SK-MEL-5 (cell line): ENCODE results near the gene RAB4A. TPM values are rescaled to one million over a fixed set of nuclear protein-coding genes. Genes with fewer than 3 reads are reported as not detected.
"Not testable (repeated sequence)": the region's sequence is repeated elsewhere in the genome, so short reads cannot be mapped to it uniquely, and the experiment has no call there.

Experiments
- DNase-seq: peaks from one replicate; pipeline ENCODE4 v3.0.0-alpha.2; 2016; ENCODE audit warnings: low read depth, low spot score
- in situ Hi-C: cut with HindIII; loops from 2 replicates; pipeline ENCODE4 v1.10.0; 2016; ENCODE audit warnings: low sequenced_read_pairs, high pct_unique_total_duplicates, low pct_unique_long_range_greater_than_20kb
- total RNA-seq: library from RNA; depleted of rRNA; stranded (reverse); fragments of >200 nt; shearing (Covaris generic); gene quantifications from 2 replicates; pipeline ENCODE4 v1.2.3, GENCODE V29; 2014

The RAB4A gene
- total RNA-seq, 1 experiment from 2014 or later, result 41.1 TPM

- in situ Hi-C loops, result no loop called here
- no peak for DNase-seq
Measured at GRCh38 chr1:229309684-229310083, 38.8 kb downstream of the RAB4A start.

DNA sequence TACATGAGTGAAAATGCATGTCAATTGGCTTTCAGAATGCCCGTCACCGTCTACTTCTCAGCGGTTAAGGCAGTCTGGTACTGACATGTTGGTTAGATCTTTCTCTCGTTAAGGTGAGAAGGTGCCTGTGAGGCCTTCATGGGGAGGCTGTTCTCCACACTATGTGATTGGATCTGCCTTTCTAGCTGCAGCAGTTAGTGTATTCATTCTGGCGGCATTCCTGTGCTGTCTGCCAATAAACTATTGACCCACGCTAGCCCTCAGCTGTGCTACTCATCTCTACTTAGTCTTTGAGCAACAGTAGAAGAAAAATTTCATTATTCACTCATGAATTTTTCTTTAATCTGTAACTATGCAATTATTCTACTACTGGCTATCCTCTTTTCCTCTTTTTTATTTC, 39.9 kb downstream of the RAB4A start:
- in situ Hi-C loops, result no loop called here
- DNase-seq, result no peak

DNA sequence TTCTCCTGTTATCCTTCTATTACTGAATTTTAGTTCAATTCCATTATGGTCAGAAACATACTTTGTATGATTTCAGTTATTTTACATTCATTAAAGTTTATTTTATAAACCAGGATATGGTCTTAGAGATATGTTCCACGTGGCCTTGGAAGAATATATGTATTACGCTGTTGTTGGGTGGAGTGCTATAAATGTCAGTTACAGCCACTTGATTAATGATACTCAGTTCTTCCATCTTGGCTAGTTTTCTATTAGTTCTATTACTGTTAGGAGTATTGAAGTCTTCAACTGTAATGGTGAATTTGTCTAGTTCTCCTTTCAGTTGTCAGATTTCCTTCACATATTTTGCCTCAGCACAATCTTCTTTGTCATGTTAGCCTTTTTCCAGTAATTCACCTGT, 45.3 kb downstream of the RAB4A start:
- in situ Hi-C loops, result no loop called here
- no peak for DNase-seq

DNA sequence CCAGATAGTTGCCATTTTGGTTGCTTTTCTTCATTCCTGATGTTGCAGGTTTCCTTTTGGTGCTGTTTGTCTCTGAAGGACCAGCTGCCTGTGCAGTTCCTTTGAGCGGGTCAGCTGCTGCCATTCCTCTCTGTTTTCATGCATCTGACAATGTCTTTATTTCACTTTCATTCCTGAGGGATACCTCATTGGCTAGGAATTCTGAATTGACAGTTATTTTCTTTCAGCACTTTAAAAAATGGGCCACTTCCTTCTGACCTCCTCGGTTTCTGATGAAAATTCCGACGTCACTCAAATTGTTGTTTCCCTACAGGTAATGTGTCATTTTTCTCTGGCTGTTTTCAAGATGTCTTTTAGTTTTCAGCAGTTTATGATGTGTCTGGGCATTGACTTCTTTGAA, 47.1 kb downstream of the RAB4A start:
- in situ Hi-C loops, result no loop called here
- no peak for DNase-seq

- in situ Hi-C loops, result no loop called here
- no peak for DNase-seq
Measured at GRCh38 chr1:229319487-229319886, 48.6 kb downstream of the RAB4A start.

DNA sequence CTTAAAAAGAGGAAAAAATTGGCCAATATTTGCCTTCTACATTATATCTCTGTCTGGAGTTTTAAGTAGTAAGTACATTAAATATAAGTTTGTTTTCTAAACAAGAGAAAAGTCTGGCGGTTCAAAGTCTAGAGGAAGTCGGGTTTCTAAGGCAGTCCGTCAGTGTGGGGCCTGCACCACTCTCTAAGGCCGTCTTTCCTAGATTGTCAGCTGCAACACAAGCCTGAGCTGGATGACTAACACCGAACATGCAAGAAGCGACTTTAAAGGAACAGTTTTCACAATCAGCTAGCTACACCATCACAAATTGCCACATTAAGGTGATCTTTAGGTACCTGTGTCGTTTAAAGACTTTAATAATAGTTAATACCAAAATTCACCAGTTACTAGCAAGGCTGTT, 52.3 kb downstream of the RAB4A start:
- in situ Hi-C loops, result no loop called here
- no peak for DNase-seq

DNA sequence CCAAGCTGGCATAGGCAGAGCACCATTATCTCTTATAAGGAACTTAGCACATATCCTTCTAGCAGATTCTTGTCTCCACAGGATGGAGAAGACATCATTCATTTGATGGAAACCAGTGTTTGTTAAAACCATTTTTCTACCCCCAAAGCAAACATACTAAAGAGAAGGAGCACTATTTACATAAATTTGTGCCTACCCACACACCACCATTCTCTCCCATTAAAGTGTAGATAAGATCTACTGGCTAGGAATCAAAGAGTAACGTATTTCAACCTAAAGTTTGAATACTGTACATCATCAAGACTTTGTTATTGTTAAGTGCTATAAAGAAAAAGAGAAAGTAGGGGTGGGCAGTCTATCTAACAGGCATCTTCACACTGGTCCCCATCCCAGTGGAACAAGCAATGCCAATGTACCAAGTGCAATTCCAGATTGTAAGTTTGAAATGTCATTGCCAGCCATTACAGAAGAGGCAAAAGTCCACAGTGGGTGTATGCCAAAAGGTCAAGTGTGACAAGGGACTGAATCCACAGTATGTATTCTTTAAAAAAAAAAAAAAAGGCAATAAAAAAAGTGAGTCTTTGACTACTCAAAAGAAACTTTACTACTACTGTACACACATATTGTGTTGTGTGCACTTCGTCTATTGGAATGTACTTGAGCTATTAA, 53.1 kb downstream of the RAB4A start:
- in situ Hi-C loops, result no loop called here
- DNase-seq, result no peak

DNA sequence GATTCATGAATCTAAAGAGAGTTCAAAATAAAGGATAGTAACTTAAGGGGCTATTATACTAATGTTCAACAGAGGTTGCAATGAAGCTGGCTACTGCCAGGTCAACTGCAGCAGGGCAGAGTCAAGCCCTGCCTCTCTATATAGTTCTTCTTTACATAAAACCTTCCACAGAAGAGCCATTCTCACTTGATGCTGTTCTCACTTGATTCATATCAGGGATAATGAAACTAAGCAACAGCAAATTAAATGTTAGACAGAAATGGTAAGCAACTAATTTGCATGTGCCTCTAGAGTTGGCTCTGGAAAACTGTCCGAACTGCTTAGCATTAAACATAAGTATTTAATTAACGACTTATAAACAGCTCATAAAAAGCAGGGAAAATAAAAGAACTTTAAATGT, 54.5 kb downstream of the RAB4A start:
- no peak for DNase-seq
- in situ Hi-C loops, result no loop called here

GRCh38 chr1:229325853-229326487, 55.1 kb downstream of the RAB4A start:
- DNase-seq, result no peak
- in situ Hi-C loops, result no loop called here

- in situ Hi-C loops, result no loop called here
- no peak for DNase-seq
Measured at GRCh38 chr1:229326601-229327000, 55.7 kb downstream of the RAB4A start.

- DNase-seq, in situ Hi-C loops: not testable (repeated sequence)
Measured at GRCh38 chr1:229327765-229328164, 56.9 kb downstream of the RAB4A start.

DNA sequence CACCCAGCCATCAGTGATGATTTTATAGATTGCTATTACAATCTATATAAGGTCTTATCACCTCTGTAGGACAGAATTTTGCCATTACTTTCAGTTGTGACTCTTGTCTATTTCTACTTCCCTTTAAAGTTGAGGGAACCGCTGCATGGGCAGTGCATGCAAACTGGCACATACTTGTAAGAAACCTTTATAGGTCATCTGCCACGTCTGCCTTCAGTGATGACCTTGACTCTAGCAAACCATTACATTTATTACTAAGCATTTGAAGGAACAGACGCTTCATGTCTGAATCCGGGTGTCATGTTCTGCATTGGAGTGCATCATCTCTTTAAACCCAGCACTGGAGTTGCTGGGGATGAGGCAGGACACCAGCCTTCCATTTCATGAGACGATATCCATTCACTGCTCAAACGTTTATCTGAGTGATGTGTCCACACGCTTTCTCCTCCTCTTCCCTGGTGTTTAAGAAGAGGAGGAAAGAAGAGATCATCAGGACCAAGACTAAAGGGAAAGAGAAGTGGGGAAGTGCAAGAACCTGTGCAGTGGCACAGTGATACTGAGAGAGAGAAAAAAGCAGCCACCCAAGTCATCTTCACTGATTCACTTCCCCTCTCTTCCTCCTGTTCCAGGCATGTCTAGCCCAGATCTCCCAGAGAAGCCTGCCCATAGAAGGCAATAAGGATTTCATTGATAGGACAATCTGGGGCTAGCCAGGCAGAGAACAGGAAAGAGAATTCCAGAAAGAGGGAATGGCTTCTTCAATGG, 57.9 kb downstream of the RAB4A start:
- no peak for DNase-seq
- in situ Hi-C loops, result no loop called here

DNA sequence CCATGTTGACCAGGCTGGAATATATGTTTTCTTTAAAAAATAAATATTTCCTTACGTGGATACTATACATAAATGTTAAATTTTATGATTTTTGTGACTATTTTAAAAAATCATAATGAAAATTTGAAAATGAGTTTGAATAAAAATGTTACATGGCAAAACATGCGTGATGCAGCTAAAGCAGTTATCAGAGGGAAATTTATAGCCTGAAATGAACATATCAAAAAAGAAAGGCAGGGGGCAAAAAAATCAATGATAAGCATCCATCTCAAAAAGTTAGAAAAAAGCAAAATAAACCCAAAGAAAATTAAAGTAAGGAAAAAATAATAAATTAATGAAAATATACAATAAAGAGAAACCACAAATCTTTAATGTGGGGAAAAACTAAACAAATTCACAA, 63.4 kb downstream of the RAB4A start:
- no peak for DNase-seq
- in situ Hi-C loops, result no loop called here

DNA sequence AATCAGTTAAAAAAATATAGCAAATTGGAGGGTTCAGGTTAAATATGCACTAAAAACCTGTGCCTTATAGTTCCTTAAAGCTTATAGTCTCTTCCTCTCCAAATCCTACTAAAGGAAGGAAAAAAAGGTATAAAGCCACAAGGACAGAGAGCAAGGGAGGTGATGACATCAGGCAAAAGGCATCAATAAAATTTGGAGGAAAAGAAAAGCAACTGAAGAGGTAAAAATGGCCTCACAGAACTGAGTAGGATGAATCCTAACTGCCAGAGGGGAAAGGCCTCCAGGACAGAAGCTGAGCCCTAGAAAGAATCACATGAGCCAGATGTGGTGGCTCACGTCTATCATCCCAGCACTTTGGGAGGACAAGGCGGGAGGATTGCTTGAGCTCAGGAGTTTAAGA, 63.8 kb downstream of the RAB4A start:
- in situ Hi-C loops, result no loop called here
- no peak for DNase-seq

DNA sequence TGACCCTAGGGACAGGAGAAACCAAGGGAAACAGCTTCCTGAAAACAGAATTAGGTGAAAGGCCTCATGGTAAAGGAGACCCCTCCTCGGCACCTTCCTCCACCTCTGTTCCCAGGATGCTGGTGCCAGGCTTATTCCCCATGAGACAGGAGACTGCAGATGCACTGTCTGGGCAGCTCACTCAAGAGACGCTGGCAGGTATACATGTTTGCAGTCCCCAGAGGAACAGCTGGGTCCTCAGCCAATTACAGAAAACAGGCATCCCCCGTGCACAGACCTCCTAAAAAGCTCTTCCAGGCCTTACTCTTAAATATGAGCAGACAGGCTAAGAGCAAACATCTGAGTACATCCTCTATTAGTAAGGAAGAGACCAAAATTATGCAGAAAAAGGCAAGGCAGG, 65.4 kb downstream of the RAB4A start:
- no peak for DNase-seq
- in situ Hi-C loops, result no loop called here

- DNase-seq, result no peak
- in situ Hi-C loops, result no loop called here
Measured at GRCh38 chr1:229339086-229339485, 68.2 kb downstream of the RAB4A start.

GRCh38 chr1:229339520-229339919, 68.6 kb downstream of the RAB4A start:
- in situ Hi-C loops, result no loop called here
- DNase-seq, result no peak

DNA sequence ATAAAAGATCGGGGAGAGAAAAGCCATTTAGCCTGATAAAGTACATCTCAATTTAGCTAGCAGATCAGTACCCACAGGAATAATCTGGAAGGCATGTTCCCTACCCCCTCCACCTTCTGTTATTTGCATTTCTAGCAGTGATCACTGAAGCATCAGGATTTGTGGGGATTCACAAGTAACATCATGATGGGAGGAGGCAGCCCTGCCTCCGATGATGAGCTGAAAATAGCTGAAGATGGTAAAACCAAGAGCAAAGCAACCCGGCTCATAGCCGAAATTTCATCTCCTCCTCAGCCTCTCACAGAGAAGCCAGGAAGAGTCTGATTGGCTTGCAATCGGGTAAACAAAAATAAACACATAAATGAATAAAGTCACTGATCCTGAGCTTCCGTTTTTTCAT, 69.6 kb downstream of the RAB4A start:
- in situ Hi-C loops, result no loop called here
- DNase-seq, result no peak
